ENCODE results near the gene PPY. TPM values are rescaled to one million over a fixed set of nuclear protein-coding genes. Genes with fewer than 3 reads are reported as not detected.

PPY gene
- total RNA-seq, 1 experiment from 2014 or later: not detected

DNA sequence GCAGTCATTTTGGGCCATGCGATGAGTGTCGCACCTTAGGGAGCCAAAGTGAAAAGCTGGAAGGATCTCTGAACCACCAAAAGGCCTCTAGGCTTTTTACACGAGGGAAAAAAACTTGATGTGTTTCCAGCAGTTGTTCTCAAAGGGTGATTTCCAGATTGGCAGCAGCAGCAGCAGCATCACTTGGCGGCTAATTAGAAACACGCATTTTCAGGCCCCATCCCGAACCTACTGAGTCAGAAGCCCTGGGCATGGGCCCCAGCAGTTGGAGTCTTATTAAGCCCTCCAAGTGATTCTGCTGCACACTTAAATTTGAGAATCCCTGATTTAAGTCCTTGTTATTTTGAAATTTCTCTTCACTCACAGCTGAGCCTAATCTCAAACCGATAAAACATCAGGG, 36.7 kb upstream of the PPY start:
- Histone ChIP-seq H3K27me3 (replicated peaks; ENCODE audit: control insufficient read depth, insufficient read depth, low read length) (peaks cover 4% of the 10 kb centered on the region), H3K4me3 (ENCODE audit: low read depth, low read length) (no peak overlapping the region), H3K36me3 (ENCODE audit: control insufficient read depth, insufficient read depth, low read length) (no peaks in the 10 kb centered on the region), H3K4me1 (peaks cover 10% of the 10 kb centered on the region; the same call in 1 of the 2 replicates), H3K9me3 (no peaks in the 10 kb centered on the region)
- Mint-ChIP-seq H3K27me3 (ENCODE audit: insufficient read depth, unreplicated experiment) (peaks cover 33% of the 10 kb centered on the region), H3K36me3 (ENCODE audit: insufficient read depth, unreplicated experiment) (no peaks in the 10 kb centered on the region), H3K27ac (ENCODE audit: unreplicated experiment) (no peak overlapping the region), H3K9me3 (ENCODE audit: unreplicated experiment) (no peaks in the 10 kb centered on the region), H3K4me3 (ENCODE audit: unreplicated experiment) (no peak overlapping the region), H3K4me1 (ENCODE audit: low read depth, unreplicated experiment) (no peaks in the 10 kb centered on the region)
- BruUV-seq (replicated peaks): no TSS peak
- POLR2A ChIA-PET: no interaction called here
- TF ChIP-seq, protein P1, sequence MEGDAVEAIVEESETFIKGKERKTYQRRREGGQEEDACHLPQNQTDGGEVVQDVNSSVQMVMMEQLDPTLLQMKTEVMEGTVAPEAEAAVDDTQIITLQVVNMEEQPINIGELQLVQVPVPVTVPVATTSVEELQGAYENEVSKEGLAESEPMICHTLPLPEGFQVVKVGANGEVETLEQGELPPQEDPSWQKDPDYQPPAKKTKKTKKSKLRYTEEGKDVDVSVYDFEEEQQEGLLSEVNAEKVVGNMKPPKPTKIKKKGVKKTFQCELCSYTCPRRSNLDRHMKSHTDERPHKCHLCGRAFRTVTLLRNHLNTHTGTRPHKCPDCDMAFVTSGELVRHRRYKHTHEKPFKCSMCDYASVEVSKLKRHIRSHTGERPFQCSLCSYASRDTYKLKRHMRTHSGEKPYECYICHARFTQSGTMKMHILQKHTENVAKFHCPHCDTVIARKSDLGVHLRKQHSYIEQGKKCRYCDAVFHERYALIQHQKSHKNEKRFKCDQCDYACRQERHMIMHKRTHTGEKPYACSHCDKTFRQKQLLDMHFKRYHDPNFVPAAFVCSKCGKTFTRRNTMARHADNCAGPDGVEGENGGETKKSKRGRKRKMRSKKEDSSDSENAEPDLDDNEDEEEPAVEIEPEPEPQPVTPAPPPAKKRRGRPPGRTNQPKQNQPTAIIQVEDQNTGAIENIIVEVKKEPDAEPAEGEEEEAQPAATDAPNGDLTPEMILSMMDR (IDR thresholded peaks at IDR 0.05; ENCODE audit: insufficient read depth in 1 of 2, low read depth in 1 of 2, low read length in 1 of 2, severe bottlenecking in 1 of 2, unreplicated experiment in 1 of 2): no peak
- intact Hi-C loops (cut with micrococcal nuclease; ENCODE audit: unreplicated experiment): no loop called here
- DNase-seq: no peak
- CTCF ChIA-PET: interaction anchor here (0.6 kb wide), 1 partner anchor 121 kb away, joined by 3 read pairs; no protein-coding TSS in a partner anchor

DNA sequence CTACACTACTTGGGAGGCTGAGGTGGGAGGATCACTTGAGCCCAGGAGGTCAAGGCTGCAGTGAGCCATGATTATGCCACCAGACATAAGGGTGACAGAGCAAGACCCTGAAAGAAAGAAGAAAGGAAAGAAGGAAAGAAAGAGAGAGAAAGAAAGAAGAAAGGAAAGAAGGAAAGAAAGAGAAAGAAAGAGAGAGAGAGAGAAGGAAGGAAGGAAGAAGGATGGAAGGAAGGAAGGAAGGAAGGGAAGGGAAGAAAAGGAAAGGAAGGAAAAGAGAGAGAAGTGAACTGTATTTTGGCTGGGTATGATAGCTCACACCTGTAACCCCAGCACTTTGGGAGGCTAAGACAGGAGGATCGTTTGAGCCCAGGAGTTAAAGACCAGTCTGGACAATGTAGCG, 35.8 kb upstream of the PPY start:
- H3K36me3 ChIP-seq (ENCODE audit: control insufficient read depth, insufficient read depth, low read length): no peaks in the 10 kb centered on the region
- DNase-seq: no peak
- H3K4me3 Mint-ChIP-seq (ENCODE audit: unreplicated experiment): no peak overlapping the region
- H3K4me1 Mint-ChIP-seq (ENCODE audit: low read depth, unreplicated experiment): no peaks in the 10 kb centered on the region
- H3K4me3 ChIP-seq (ENCODE audit: low read depth, low read length): no peak overlapping the region
- no peaks in the 10 kb centered on the region for H3K9me3 ChIP-seq
- CTCF ChIA-PET: no interaction called here
- intact Hi-C loops (cut with micrococcal nuclease; ENCODE audit: unreplicated experiment): no loop called here
- peaks cover under 1% of the 10 kb centered on the region; the same call in 1 of the 2 replicates for H3K4me1 ChIP-seq
- peaks cover 36% of the 10 kb centered on the region for H3K27me3 Mint-ChIP-seq (ENCODE audit: insufficient read depth, unreplicated experiment)
- peaks cover 4% of the 10 kb centered on the region for H3K27me3 ChIP-seq (replicated peaks; ENCODE audit: control insufficient read depth, insufficient read depth, low read length)
- TF ChIP-seq, protein P1 (IDR thresholded peaks at IDR 0.05; ENCODE audit: insufficient read depth in 1 of 2, low read depth in 1 of 2, low read length in 1 of 2, severe bottlenecking in 1 of 2, unreplicated experiment in 1 of 2): no peak
- no peaks in the 10 kb centered on the region for H3K36me3 Mint-ChIP-seq (ENCODE audit: insufficient read depth, unreplicated experiment)
- BruUV-seq (replicated peaks): no TSS peak
- H3K27ac Mint-ChIP-seq (ENCODE audit: unreplicated experiment): no peak overlapping the region
- H3K9me3 Mint-ChIP-seq (ENCODE audit: unreplicated experiment): no peaks in the 10 kb centered on the region
- POLR2A ChIA-PET: no interaction called here

DNA sequence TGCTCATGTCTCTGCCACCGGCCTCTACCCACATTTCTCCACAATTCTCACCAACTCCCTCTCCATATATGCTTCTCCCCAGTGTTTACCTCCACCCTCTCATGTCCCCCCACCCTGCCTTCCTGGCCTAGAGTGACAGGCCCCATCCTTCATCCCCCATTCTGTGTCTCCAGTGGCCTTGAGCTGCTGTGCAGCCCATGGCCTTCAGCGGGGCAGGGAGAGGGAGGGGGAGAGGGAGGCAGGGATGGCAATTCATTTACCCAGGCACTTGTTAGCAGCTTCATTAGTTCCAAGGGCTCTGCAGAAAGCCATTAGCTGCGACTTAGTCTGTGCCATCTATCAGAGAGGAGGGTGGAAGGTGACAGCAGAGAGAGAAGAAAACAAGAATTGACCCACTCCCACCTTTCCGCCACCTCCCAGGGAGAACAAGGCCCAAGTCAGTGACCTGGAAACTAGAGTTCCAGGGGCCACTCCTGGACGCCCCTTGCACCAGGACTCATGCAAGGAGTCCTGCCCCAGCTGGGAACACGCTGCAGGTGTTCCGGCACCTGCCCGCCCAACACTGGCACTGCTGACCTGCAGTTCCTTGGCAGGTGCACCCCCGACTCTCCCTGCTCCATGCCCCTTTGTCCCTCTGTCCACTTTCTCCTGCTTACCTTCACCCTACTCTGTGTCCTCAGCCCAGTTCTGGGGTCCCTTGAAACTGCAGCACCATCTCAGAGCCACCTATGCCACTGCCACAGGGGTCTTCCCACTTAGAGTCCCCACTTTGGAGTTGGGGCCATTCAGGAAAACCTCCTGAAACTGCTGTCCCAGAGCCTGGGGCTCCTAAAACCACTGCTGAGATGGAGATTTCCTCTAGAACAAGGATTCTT, 34.9 kb upstream of the PPY start:
- intact Hi-C loops (cut with micrococcal nuclease; ENCODE audit: unreplicated experiment): no loop called here
- Mint-ChIP-seq H3K36me3 (ENCODE audit: insufficient read depth, unreplicated experiment) (no peaks in the 10 kb centered on the region), H3K27ac (ENCODE audit: unreplicated experiment) (no peak overlapping the region), H3K9me3 (ENCODE audit: unreplicated experiment) (no peaks in the 10 kb centered on the region), H3K27me3 (ENCODE audit: insufficient read depth, unreplicated experiment) (peaks cover 32% of the 10 kb centered on the region), H3K4me3 (ENCODE audit: unreplicated experiment) (no peak overlapping the region), H3K4me1 (ENCODE audit: low read depth, unreplicated experiment) (no peaks in the 10 kb centered on the region)
- H3K4me1 ChIP-seq: no peaks in the 10 kb centered on the region
- POLR2A ChIA-PET: no interaction called here
- no peak for DNase-seq
- CTCF ChIA-PET: no interaction called here
- H3K4me3 ChIP-seq (ENCODE audit: low read depth, low read length): no peak overlapping the region
- H3K9me3 ChIP-seq: no peaks in the 10 kb centered on the region
- no TSS peak for BruUV-seq (replicated peaks)
- H3K27me3 ChIP-seq (replicated peaks; ENCODE audit: control insufficient read depth, insufficient read depth, low read length): peaks cover 2% of the 10 kb centered on the region
- TF ChIP-seq, protein P1 (IDR thresholded peaks at IDR 0.05; ENCODE audit: insufficient read depth in 1 of 2, low read depth in 1 of 2, low read length in 1 of 2, severe bottlenecking in 1 of 2, unreplicated experiment in 1 of 2): no peak
- no peaks in the 10 kb centered on the region for H3K36me3 ChIP-seq (ENCODE audit: control insufficient read depth, insufficient read depth, low read length)

All from Caco-2 (cell line).